ENCODE results near the gene ORC3.
"Not testable (repeated sequence)": the region's sequence is repeated elsewhere in the genome, so short reads cannot be mapped to it uniquely, and the experiment has no call there.

The ORC3 gene

DNA sequence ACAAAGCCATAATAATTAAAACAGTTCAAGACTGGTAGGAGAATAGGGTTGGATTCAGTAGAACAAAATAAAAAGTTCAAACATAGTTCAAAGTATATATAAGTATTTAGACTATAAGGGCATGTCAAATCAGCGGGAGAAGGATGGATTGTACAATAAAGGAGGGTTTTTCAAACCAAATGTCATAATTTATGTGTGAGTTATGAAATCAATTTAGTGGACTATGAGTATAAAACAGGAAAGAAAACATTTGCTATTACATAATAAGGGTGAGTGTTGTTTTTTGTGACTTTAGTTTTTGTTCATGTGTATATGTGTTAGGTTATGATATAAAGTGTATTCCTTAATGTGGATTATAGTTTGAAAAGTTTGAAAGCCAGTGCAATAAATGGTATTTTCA, 10.6 kb downstream of the ORC3 start:
- no peak for DNase-seq (ENCODE audit: low spot score)

DNA sequence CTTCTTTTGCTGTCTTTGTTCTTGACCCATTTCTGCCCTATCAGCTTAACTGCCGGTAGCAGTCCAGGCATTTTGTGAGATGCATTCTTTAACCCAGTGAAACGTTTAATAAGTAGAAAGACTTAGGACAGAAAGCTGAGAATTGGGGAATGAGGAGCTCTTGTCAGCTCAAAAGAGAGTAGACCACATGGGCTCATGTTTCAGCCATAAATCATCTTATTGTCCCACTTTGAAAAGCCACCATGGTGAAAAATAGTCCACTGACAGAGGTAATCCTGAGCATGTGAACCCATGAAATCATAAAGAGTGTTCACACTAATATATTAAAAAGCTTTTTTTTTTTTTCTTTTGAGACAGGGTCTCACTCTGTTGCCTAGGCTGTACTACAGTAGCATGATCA, 16.3 kb downstream of the ORC3 start:
- DNase-seq (ENCODE audit: low spot score), result no peak

DNA sequence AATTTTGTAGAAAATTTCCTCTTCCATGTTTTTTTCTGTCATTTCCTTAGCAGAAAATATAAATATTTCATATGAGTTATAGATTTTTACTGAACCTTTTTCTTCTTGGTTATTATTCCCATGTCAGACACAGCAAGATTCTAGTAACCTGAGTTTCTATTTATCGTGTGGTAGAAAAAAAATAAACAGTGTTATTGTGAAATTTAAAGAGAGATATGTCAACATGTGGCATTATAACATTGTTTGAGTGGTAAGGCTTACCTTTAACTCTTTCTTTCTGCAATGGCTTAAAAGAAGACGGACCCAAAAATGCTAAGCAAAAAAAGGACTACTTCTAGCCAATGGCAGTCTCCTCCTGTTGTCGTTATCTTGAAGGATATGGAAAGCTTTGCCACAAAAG, 18.9 kb downstream of the ORC3 start:
- no peak for DNase-seq (ENCODE audit: low spot score)

DNA sequence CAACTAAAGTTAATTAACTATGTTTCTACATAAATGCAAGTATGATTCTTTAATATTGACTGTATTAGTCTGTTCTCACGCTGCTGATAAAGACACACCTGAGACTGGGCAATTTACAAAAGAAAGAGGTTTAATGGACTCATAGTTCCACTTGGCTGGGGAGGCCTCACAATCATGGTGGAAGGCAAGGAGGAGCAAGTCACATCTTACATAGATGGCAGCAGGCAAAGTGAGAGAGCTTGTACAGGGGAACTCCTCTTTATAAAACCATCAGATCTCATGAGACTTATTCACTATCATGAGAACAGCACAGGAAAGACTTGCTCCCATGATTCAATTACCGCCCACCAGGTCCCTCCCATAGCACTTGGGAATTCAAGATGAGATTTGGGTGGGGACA, 23.1 kb downstream of the ORC3 start:
- not testable (repeated sequence) for DNase-seq (ENCODE audit: low spot score)

DNA sequence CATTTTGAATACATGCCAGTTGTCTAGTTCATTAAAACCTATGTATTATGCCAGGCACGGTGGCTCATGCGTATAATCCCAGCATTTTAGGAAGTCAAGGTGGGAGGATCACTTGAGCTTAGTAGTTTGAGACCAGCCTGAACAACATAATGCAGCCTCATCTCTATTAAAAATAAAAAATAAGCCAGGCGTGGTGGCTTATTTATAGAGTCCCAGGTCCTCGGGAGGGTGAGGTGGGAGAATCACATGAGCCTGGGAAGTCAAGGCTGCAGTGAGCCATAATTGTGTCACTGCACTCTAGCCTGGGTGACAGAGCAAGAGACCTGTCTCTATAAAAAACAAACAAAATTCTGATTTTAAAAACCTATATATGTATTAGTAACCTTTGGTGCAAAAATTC, 27.5 kb downstream of the ORC3 start:
- DNase-seq (ENCODE audit: low spot score), result no peak

DNA sequence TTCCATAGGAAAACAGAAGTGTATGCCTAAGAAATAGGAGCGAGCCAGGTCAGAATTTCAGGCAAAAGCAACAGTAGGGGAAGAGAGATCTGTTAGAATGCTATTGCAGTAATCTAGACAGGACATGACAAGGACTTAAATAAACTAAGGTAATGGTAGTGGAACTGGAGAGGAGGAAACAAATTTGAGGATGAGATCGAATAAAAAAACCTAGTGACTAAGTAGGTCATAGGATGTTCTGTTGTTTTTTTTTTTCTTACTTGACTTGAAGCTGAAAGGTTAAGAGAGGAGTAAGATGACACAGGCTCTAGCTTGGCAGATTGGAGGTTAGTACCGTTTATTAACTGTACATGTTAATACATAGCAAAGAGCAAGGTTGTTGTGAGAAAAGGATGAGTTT, 28.6 kb downstream of the ORC3 start:
- no peak for DNase-seq (ENCODE audit: low spot score)

DNA sequence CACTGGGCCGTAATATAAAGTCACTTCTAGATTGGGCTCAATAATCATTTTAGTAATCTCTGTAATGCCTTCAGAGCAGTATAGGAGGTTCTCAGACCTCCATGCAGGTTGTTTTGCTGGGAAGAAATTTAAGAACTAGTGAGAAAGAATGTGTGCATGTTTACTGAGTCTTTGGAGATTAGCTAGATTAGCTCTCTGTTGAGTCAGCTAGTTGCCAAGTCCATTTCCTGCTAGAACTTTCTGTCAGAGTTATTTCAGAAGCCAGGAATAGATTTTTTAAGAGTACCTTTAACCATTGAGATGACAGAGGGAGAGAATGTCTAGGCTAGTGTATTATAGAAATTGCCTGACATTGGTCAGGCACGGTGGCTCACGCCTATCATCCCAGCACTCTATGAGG, 33.3 kb downstream of the ORC3 start:
- peak; percentile 24 for DNase-seq (ENCODE audit: low spot score)

DNA sequence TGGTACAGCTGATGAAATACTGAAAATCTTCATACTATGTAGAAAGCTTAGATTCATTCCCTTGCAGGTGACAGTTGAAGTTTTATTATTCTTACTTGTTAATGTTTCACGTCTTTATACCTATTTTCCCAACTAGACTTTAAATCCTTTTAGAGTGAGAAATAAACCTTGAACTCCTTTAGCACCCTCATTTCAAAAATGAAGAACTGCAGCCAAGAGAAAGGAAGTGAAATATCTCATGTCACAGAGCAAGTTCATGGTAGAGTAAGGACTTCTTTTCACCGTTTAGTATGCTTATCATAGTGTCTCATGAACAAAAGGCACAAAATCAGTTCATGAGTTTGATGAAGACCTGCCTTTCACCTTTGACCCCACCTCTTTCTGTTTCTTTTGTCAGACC, 38.5 kb downstream of the ORC3 start:
- DNase-seq (ENCODE audit: low spot score), result no peak

DNA sequence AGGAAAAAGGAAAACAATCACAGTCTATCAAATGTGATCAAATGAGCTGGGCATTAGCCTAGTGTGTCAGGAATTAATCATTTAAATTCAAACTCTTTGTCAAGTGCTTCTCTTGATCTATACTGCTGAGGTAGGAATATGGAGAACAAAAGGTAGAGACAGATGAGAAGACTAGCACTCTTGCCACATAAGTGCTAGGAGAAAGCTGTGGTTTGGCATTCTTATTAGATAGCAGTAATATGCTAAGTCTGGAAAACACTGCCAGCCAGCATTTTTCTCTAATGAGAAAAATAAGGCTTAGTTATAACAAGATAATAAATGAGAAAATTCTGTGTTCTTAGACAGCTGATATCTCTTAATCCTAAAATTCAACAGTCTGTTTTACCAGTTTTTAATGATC, 38.9 kb downstream of the ORC3 start:
- DNase-seq (ENCODE audit: low spot score), result peak; percentile 62

DNA sequence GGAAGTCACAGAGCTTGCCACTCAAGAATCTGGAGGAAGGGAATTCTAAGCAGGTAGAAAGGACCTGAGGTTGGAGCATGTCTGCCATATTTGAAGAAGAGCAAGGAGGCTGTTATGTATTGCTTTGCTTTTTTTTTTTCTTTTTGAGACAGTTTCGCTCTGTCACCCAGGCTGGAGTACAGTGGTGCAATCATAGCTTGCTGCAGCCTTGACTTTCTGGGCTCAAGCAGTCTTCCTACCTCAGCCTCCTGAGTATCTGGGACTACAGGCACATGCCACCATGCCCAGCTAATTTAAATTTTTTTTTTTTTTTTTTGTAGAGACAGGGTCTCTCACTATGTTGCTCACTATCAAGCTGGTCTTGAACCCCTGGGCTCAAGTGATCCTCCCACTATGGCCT, 40.8 kb downstream of the ORC3 start:
- no peak for DNase-seq (ENCODE audit: low spot score)

DNA sequence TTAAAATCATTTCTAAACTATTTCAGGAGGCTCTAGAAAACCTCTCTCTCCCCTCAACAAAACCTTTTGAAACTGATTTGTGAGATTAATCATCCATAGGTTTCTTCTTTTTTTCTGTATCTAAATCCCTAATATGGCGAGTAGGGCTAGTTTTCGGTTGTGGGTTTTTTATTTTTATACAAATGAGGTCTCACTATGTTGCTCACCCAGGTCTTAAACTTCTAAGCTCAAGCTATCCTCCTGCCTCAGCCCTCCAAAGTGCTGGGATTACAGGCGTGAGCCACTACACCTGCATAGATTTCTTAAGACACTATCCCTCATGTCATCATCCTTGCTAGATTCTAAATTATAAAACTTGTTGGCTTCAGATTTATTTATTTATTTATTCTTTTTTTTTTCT, 43.9 kb downstream of the ORC3 start:
- DNase-seq (ENCODE audit: low spot score), result no peak

DNA sequence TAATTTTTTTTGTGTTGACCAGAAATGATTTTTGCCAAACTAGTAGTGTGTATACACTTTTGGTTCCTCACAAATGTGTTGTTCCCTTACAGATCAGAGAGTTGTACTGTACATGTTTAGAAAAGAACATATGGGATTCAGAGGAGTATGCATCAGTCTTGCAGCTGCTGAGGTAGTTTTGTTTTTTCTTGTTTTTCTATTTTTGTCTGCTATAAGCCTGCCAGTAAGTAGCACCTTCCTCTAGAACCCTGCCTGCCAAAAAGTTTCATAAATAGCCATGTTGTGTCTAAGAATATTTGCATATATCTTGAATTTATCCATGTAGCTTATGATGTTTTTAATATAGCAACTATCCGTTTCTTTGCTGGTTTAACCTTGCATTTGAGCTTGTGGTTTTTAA, 46.4 kb downstream of the ORC3 start:
- DNase-seq (ENCODE audit: low spot score), result no peak

DNA sequence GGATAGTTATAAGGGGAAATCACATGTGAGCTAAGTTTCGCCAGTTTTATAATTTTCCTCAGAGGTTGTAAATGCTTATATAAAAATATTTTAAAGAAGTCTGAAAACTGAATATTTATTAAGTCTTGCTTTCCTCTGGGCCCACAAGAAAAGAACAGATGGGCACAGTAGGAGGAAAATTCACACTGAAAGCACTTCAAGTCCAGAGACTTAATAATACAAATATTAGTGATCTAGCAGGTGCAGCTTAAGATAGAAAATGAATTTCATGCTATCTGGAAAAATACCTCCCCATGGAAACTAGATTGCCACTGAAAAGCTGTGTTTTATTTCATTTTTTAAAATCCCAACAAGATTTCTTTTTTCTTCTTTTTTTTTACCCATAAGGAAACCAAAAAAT, 47.2 kb downstream of the ORC3 start:
- DNase-seq (ENCODE audit: low spot score), result no peak

DNA sequence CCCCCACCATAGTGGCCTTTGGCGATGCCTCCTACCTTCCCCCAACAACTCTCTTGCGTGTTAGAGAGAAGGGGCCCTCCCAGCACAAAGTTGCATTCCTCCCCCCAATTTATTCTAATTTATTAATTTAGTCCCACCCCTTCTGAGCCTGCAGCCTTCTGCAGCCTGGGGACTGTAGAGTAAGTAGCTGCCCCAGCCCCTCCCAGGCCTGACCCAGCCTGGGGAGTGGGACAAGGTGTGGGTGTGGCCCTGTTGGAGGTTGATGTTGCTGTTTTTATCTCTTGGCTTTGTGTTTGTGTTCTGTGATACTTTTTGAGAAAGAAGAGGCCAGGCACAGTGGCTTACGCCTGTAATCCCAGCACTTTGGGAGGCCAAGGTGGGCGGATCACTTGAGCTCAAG, 49.4 kb downstream of the ORC3 start:
- no peak for DNase-seq (ENCODE audit: low spot score)

DNA sequence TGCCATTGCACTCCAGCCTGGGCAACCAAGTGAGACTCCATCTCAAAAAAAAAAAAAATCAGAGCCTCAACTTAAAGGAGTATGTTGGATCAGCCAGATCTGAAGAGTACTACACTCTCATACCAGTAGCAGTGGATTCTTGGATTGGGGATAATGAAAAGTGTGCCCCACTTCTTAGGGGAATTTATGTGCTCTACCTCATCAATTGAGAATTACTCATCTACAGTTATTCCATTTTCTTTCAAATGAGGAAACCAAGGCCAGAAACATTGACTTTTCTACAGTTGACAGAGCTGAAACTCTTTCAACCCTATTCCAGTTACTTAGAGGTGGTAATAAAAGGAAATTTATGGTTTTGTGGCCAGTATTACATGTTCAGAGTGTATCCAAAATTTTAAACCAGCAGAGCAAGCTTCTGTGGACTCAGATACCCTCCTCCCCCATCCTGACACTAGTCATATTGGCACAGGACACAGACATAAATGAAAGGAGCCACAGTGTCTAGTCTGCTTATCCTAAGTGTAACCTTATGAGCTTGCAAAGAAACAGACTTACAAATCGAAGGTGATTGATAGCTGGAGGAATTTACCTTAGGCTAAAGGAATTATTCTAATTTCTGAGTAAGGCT, 51.2 kb downstream of the ORC3 start:
- DNase-seq (ENCODE audit: low spot score), result peak; percentile 32

DNA sequence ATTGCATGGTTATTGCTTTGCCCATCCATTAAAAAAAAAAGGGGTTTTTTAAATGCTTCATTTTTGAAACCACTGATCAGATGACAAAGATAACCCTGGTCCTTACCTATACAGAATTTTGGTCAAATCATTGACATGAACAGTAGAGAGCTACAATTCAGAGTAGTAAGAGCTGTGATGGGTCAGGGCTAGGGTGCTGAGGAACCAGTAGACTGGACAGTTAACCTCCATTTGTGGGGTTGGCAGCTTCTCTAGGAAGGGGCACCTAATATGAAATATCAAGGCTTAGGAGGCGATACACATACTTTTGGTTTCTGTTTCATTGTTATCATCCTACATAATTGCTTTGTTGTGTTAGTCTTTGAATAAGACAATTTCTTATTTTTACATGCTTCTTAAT, 55.1 kb downstream of the ORC3 start:
- no peak for DNase-seq (ENCODE audit: low spot score)

DNA sequence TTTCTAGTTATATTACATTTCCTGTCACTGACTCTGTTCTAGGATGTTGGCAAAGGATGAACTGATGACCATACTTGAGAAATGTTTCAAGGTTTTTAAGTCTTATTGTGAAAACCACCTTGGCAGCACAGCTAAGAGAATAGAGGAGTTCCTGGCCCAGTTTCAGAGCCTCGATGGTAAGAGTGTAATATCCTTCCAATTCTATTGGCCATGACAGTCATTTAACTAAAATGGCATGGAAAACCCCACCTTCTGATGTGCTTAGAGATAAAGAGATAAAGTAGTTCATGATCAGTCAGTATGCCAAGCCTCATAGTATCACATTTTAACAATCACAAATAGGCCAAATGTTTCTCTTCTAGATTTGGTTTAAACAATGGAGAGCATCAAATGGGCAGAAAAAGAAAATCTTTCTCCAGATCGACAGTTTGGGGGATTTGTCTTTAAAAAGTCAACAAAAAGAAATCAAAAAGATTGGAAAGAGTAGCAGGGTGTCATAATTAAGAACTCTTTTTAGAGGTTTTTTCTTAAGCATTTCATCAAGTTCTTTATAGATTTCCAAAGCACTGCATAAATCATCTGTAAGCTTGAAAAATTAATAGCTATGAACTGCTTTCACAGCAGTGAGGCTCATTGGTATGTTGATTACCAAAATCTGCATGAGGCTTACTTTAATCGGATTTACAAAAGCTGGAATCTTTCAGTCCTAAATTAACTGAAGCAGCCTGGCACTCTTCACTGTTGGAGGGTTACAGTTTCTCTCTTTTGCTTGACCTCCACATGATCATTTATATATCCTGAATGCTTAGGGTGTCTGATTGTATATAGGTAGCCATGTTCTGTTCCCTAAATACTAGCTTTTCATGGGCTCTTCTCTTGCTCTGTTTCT, 63.4 kb downstream of the ORC3 start:
- DNase-seq (ENCODE audit: low spot score), result no peak

DNA sequence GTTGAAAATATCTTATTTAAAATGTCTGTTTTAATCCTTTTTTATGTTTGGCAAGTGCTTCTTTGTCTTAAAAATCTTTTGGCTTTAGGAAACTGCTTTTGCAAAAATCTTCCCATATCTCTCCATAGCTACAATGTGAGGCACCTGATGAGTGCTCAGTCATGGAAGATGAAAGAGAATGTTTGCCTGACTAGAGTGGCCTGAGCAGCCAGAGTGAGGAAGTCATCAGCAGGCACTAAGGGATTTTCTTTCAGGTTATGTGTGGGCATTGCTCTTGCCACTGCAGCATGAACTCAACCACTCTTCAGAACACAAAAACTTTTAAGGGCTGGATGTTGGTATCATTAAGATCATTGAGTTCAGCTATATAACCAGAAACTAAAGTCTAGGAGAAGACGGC, 64.2 kb downstream of the ORC3 start:
- no peak for DNase-seq (ENCODE audit: low spot score)

DNA sequence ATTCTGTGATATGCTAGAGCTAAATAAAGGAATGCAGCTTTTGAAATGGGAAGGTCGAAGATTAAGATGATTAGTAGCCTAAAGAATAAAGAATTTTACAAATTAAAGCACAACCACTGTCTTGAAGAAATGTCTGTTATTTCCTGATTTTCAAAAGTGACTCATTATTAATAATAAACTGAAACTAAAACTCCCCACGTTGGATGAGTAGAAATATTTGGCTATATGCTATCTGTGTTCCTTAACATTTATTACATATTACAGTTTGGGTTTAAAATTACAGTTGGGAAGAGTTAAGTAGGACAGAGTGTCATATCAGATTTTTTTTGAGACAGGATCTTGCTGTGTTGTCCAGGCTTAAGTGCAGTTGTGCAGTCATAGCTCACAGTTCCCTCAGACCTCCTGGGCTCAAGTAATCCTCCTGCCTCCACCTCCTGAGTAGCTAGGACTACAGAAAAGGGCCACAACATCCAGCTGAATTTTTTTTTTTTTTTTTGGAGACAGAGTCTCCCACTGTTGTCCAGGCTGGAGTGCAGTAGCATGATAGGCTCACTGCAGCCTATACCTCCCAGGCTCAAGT, 65.0 kb downstream of the ORC3 start:
- no peak for DNase-seq (ENCODE audit: low spot score)

DNA sequence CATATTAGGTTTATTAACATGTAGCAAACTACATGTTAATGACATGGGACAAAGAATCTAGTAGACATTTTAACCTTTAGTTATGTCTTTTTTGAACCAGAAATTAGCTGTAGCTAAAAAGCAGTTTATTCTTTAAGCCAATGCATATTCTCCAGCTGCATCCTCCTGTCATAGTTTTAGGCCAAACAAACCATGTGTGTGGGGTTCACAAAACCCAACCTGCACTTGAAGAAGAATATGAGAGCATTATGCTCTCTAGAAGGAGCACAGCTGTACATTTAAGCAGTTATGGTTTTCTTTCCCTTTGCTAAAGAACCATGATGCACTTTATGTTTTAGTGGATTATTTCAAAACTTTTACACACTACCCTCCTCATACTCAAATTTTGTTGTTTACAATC, 65.9 kb downstream of the ORC3 start:
- DNase-seq (ENCODE audit: low spot score), result no peak

DNA sequence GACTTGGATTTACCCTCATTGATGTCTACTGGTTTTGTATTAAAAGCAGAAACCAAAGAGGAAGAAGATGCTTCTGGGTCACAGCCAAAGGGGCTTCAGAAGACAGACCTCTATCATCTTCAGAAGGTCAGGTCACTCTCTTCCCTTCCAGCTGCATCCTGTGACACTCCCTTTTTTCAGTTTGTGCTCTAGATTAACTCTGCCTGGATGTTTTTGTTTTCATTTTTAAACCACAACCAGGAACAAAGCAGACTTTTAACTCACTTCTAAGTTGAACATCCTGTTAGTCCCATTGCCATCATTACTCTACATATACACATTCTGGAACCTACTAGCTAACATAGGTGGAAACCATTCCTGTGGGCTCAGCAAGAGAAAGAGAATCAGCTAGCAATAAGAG, 66.9 kb downstream of the ORC3 start:
- DNase-seq (ENCODE audit: low spot score), result no peak

DNA sequence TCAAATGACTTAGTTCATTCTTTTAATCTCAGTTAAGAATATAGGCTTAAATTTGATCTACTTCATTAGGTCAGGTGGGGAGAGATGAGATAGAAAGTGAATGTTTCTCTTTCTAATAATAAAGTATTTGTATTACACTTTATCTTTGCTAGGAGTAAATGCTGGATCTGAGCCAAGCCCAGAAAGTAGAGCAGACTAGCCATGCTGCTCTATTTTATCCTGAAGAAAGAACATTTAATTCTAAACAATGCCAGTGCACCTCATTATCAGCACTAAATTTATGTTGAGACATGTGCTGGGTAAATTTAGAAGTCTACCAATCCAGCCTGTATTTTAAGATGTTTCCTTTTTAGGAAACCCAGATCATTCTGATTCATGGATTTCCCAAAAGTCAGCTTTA, 68.6 kb downstream of the ORC3 start:
- DNase-seq (ENCODE audit: low spot score), result no peak

DNA sequence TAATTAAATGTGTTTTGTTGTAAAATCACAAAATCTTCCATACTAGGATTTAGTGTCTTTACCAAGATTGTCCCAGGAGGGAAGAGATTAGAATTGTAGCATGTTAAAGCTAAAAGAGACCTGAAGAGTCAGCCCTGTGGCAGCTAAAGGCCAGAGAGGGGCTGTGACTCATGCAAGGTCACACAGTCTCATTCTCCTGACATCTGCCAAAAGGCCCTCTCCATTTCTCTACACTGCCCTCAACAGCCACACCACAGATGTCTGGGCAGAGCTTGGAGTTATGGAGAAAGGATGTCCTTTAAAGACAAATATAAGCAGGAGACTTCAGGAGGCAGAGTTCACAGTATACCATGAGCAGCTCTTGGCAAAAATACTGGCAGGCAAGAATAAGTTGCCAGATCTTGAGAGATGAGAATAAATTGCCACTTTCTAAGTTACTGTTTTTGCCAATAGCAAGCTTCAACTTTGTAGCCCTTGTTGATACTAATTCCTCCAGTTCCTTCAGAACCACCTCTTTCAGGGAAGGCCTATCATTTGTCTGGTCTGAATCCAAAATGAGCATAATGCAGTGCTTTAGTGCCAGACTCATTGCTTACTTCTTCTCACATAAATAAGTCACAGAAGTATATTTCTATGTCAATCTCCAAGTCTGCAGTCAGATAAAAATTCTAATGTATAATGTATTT, 70.4 kb downstream of the ORC3 start:
- DNase-seq (ENCODE audit: low spot score), result peak; percentile 73
